GM12878 (cell line): Measurements from ENCODE around the gene ZNF670. TPM values are rescaled to one million over a fixed set of nuclear protein-coding genes. Genes with fewer than 3 reads are reported as not detected.

ENCODE experiments used
- ATF7 ChIP-seq: fragments of 450-650 bp; IDR thresholded peaks from 2 replicates; pipeline ENCODE4 v1.6.1; 2016; ENCODE audit warnings: low read depth, mild to moderate bottlenecking
- BACH1 ChIP-seq: fragments of 450-650 bp; IDR thresholded peaks from 2 replicates; pipeline ENCODE4 v1.6.1; 2017; ENCODE audit warnings: mild to moderate bottlenecking, borderline replicate concordance
- BCLAF1 ChIP-seq: fragments of 450-650 bp; IDR thresholded peaks from 2 replicates; pipeline ENCODE4 v1.6.1; 2017; ENCODE audit warnings: antibody characterized with exemption, mild to moderate bottlenecking, moderate library complexity
- CREM ChIP-seq: IDR thresholded peaks from 2 replicates; pipeline ENCODE4 v1.6.1; 2014; ENCODE audit warnings: antibody characterized with exemption, low read depth
- ESRRA ChIP-seq: IDR thresholded peaks from 2 replicates; pipeline ENCODE4 v1.6.1; 2012; ENCODE audit warnings: mild to moderate bottlenecking, low read length, improper control_type of control experiment
- FOS ChIP-seq: IDR thresholded peaks from 3 replicates; pipeline ENCODE4 v1.6.1; 2011; ENCODE audit warnings: borderline replicate concordance; ENCODE audit not compliant: insufficient read length; ENCODE audit errors: extremely low read depth
- HDAC2 ChIP-seq: fragments of 200-600 bp; sonication (generic); IDR thresholded peaks from 2 replicates; pipeline ENCODE4 v1.6.1; 2017
- IRF4 ChIP-seq: IDR thresholded peaks from 2 replicates; pipeline ENCODE4 v1.6.1; 2011; ENCODE audit warnings: low read depth, low read length
- NFYA ChIP-seq: IDR thresholded peaks from 2 replicates; pipeline ENCODE4 v1.6.1; 2011; ENCODE audit warnings: low read depth, mild to moderate bottlenecking, low read length, improper control_type of control experiment, borderline replicate concordance
- NR2C2 ChIP-seq: IDR thresholded peaks from 2 replicates; pipeline ENCODE4 v1.6.1; 2011; ENCODE audit warnings: borderline replicate concordance, low read depth; ENCODE audit not compliant: control insufficient read depth, insufficient read length
- POLR2A ChIP-seq: IDR thresholded peaks from 2 replicates; pipeline ENCODE4 v1.6.1; 2011; ENCODE audit warnings: low read depth, mild to moderate bottlenecking, low read length
- RCOR1 ChIP-seq: conservative IDR thresholded peaks from 2 replicates; pipeline ENCODE4 v1.6.1; 2012; ENCODE audit warnings: low read depth, low read length, improper control_type of control experiment
- RELA ChIP-seq: fragments of 450-650 bp; IDR thresholded peaks from 2 replicates; pipeline ENCODE4 v1.8.0; 2014; ENCODE audit warnings: borderline replicate concordance; ENCODE audit not compliant: partially characterized antibody
- RELB ChIP-seq: fragments of 450-650 bp; IDR thresholded peaks from 2 replicates; pipeline ENCODE4 v1.6.1; 2017; ENCODE audit warnings: low read depth, mild to moderate bottlenecking, moderate library complexity
- SMAD1 ChIP-seq: fragments of 450-650 bp; IDR thresholded peaks from 2 replicates; pipeline ENCODE4 v1.6.1; 2018; ENCODE audit warnings: mild to moderate bottlenecking, low read depth; ENCODE audit not compliant: partially characterized antibody
- SMAD5 ChIP-seq: IDR thresholded peaks from 2 replicates; pipeline ENCODE4 v1.6.1; 2016; ENCODE audit warnings: antibody characterized with exemption, low read depth
- SREBF2 ChIP-seq: IDR thresholded peaks from 2 replicates; pipeline ENCODE4 v1.6.1; 2012; ENCODE audit warnings: mild to moderate bottlenecking, low read length
- ZBTB33 ChIP-seq: fragments of 450-650 bp; IDR thresholded peaks from 2 replicates; pipeline ENCODE4 v1.6.1; 2017; ENCODE audit warnings: mild to moderate bottlenecking
- ZBTB4 ChIP-seq: fragments of 450-650 bp; formaldehyde crosslinking; IDR thresholded peaks from 2 replicates; pipeline ENCODE4 v1.4.0; 2022; ENCODE audit warnings: mild to moderate bottlenecking, moderate library complexity
- ZZZ3 ChIP-seq: IDR thresholded peaks from 2 replicates; pipeline ENCODE4 v1.6.1; 2011; ENCODE audit warnings: low read depth; ENCODE audit not compliant: control insufficient read depth, insufficient read length
- polyA plus RNA-seq, 11 experiments: library from polyadenylated mRNA; depleted of rRNA in 4 of 11; unstranded in 6 of 11; stranded (reverse) in 5 of 11; fragments of >200 nt; fragmentation: Nextera tagmentation in 4 of 11; fragmentation: Illumina TruSeq in 1 of 11; extraction: Ambion mirVana in 4 of 11; extraction: Trizol in 1 of 11; gene quantifications; 1 replicate in 1 of 11; 2 replicates in 10 of 11; pipeline versions ENCODE4 v1.2.1 to v1.2.3, GENCODE V29; 2011 to 2016; ENCODE audit warnings: inconsistent platforms in 2 of 11, missing spikeins in 2 of 11, low read depth in 1 of 11
- total RNA-seq, 4 experiments: library from RNA; depleted of rRNA in 3 of 4; stranded (reverse); fragments of >200 nt in 3 of 4; fragmentation: Illumina TruSeq in 1 of 4; extraction: Trizol in 1 of 4; gene quantifications; 2 replicates each; pipeline versions ENCODE4 v1.2.1 to v1.2.3, GENCODE V29; 2013 to 2021

The ZNF670 gene
- total and polyA plus RNA-seq, 10 of the 15 experiments (the other 5 are each of a cell fraction or from before 2014, with no cell fraction given): 3.0 to 9.0 (median 5.3) TPM

- TF ChIP-seq NFYA (no peak), HDAC2 (no peak), BCLAF1 (no peak), CREM (peak; percentile 59; the same call in 1 of the 2 replicates), ZBTB4 (no peak), ESRRA (no peak), SREBF2 (no peak), POLR2A (peak; percentile 93), SMAD5 (peak; percentile 73; the same call in 1 of the 2 replicates), ZBTB33 (no peak), IRF4 (no peak), SMAD1 (no peak), RCOR1 (no peak), BACH1 (no peak), ZZZ3 (no peak), RELA (peak; percentile 31), FOS (peak; percentile 16), ATF7 (peak; percentile 86), NR2C2 (no peak), RELB (no peak)
Observed at GRCh38 chr1:247103859-247104591, 25.4 kb upstream of the ZNF670 start, which contains the start of gene ZNF669 (continued).
